ENCODE data around the gene MBOAT1. TPM values are rescaled to one million over a fixed set of nuclear protein-coding genes. Genes with fewer than 3 reads are reported as not detected.

Gene MBOAT1
- polyA plus RNA-seq, 2 of the 4 experiments (the other 2 are of a cell fraction) = 1.9 to 5.5 TPM

DNA sequence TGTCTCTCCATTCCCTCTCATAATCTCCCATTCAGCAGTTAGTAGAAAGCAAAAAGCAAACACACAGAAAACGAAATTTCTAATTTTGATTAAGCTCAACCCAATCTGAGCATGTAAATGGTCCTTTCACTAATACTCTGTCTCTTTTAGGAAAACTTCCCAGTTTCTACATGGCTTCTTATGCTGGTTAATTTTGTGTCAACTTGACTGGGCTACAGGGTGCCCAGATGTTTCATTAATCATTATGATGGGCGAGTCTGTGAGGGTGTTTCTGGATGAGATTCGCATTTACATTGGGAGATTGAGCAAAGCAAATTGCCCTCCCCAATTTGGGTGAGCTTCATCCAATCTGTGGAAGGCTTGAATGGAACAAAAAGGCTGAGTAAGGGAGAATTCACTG lies 142.2 kb downstream of the MBOAT1 start:
- no peak overlapping the region for H3K27ac ChIP-seq
- no peak overlapping the region for H3K4me3 ChIP-seq
- H3K4me2 ChIP-seq = no peak overlapping the region
- no peaks in the 10 kb centered on the region; the same call in 2 of the 3 replicates for H3K9me3 ChIP-seq
- TF ChIP-seq, protein P1, sequence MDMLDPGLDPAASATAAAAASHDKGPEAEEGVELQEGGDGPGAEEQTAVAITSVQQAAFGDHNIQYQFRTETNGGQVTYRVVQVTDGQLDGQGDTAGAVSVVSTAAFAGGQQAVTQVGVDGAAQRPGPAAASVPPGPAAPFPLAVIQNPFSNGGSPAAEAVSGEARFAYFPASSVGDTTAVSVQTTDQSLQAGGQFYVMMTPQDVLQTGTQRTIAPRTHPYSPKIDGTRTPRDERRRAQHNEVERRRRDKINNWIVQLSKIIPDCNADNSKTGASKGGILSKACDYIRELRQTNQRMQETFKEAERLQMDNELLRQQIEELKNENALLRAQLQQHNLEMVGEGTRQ (IDR thresholded peaks at IDR 0.05) = no peak
- TF ChIP-seq NR3C1 (IDR thresholded peaks at IDR 0.05) = no peak
- TF ChIP-seq HOXB5 (CRISPR knock-in tag; IDR thresholded peaks at IDR 0.05) = no peak
- no peak for TF ChIP-seq JUNB (IDR thresholded peaks at IDR 0.05)
- no peak for TF ChIP-seq GATA3 (IDR thresholded peaks at IDR 0.05; ENCODE audit: borderline replicate concordance)
- no peak for TF ChIP-seq CHD4 (IDR thresholded peaks at IDR 0.05; ENCODE audit: borderline replicate concordance)
- TF ChIP-seq ELK1 (IDR thresholded peaks at IDR 0.05; ENCODE audit: low read depth, low read length) = no peak
- TF ChIP-seq JUN (IDR thresholded peaks at IDR 0.05) = no peak
- no peak for TF ChIP-seq CBX2 (IDR thresholded peaks at IDR 0.05; ENCODE audit: borderline replicate concordance, low read depth)
- TF ChIP-seq KDM1A (IDR thresholded peaks at IDR 0.05; ENCODE audit: low read depth) = no peak
- H3K4me1 ChIP-seq = no peaks in the 10 kb centered on the region
- WGBS (ENCODE audit: missing lambda C conversion rate) = 3% methylated on average over 3 of the region's 3 CpGs
- CTCF ChIA-PET = interaction anchor here (1.3 kb wide), 1 partner anchor 9 kb away, joined by 3 read pairs; no protein-coding TSS in a partner anchor
- FAIRE-seq = no peak
- ATAC-seq = no peak
- DNase-seq (ENCODE audit: low read depth in 1 of 2, low spot score in 1 of 2) = no peak
- POLR2A ChIA-PET = no interaction called here

- WGBS (ENCODE audit: missing lambda C conversion rate) = 61% methylated on average over 12 of the region's 12 CpGs
- DNase-seq (ENCODE audit: low read depth in 1 of 2, low spot score in 1 of 2) (no peak), FAIRE-seq (no peak), ATAC-seq (no peak)
- Histone ChIP-seq H3K27ac (no peak overlapping the region), H3K4me1 (no peaks in the 10 kb centered on the region), H3K4me2 (no peak overlapping the region), H3K4me3 (no peak overlapping the region), H3K9me3 (no peaks in the 10 kb centered on the region)
- POLR2A ChIA-PET = no interaction called here
- CTCF ChIA-PET = interaction anchor here (0.6 kb wide), 1 partner anchor 1257 kb away, joined by 4 read pairs; no protein-coding TSS in a partner anchor
- no peak for TF ChIP-seq JUN (IDR thresholded peaks at IDR 0.05)
- TF ChIP-seq PHF8 (IDR thresholded peaks at IDR 0.05; ENCODE audit: borderline replicate concordance, low read depth) = no peak
- no peak for TF ChIP-seq EP300 (IDR thresholded peaks at IDR 0.05)
- TF ChIP-seq CHD2 (IDR thresholded peaks at IDR 0.05; ENCODE audit: low read length, partially characterized antibody) = no peak
- no peak for TF ChIP-seq MYC (IDR thresholded peaks at IDR 0.05; ENCODE audit: borderline replicate concordance, low read length)
- TF ChIP-seq HOXA7 (CRISPR knock-in tag; IDR thresholded peaks at IDR 0.05) = no peak
- TF ChIP-seq JUNB (IDR thresholded peaks at IDR 0.05) = no peak
- no peak for TF ChIP-seq KDM1A (IDR thresholded peaks at IDR 0.05; ENCODE audit: low read depth)
- no peak for TF ChIP-seq BHLHE40 (IDR thresholded peaks at IDR 0.05; ENCODE audit: low read depth, low read length)
- TF ChIP-seq NFE2L2 (conservative IDR thresholded peaks at IDR 0.05; ENCODE audit: low read length) = no peak
- TF ChIP-seq, protein P2, sequence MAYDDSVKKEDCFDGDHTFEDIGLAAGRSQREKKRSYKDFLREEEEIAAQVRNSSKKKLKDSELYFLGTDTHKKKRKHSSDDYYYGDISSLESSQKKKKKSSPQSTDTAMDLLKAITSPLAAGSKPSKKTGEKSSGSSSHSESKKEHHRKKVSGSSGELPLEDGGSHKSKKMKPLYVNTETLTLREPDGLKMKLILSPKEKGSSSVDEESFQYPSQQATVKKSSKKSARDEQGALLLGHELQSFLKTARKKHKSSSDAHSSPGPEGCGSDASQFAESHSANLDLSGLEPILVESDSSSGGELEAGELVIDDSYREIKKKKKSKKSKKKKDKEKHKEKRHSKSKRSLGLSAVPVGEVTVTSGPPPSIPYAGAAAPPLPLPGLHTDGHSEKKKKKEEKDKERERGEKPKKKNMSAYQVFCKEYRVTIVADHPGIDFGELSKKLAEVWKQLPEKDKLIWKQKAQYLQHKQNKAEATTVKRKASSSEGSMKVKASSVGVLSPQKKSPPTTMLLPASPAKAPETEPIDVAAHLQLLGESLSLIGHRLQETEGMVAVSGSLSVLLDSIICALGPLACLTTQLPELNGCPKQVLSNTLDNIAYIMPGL (CRISPR knock-in tag; IDR thresholded peaks at IDR 0.05; ENCODE audit: borderline replicate concordance) = no peak
- TF ChIP-seq RARB (CRISPR knock-in tag; IDR thresholded peaks at IDR 0.05) = no peak
Observed at GRCh38 chr6:20069021-20069522, 143.2 kb downstream of the MBOAT1 start.

- Histone ChIP-seq H3K27ac (no peak overlapping the region), H3K9me3 (no peaks in the 10 kb centered on the region), H3K4me3 (no peak overlapping the region), H3K4me2 (no peak overlapping the region), H3K4me1 (no peaks in the 10 kb centered on the region)
- ATAC-seq (no peak), FAIRE-seq (no peak), DNase-seq (ENCODE audit: low read depth in 1 of 2, low spot score in 1 of 2) (no peak)
- CTCF ChIA-PET = no interaction called here
- POLR2A ChIA-PET = no interaction called here
- 48% methylated on average over 10 of the region's 10 CpGs for WGBS (ENCODE audit: missing lambda C conversion rate)
- no peak for TF ChIP-seq ELK1 (IDR thresholded peaks at IDR 0.05; ENCODE audit: low read depth, low read length)
- no peak for TF ChIP-seq E2F6 (IDR thresholded peaks at IDR 0.05; ENCODE audit: borderline replicate concordance, low read depth)
- no peak for TF ChIP-seq RNF2 (IDR thresholded peaks at IDR 0.05; ENCODE audit: borderline replicate concordance, low read depth)
- no peak for TF ChIP-seq PHF8 (IDR thresholded peaks at IDR 0.05; ENCODE audit: borderline replicate concordance, low read depth)
Observed at GRCh38 chr6:20068421-20068988, 143.8 kb downstream of the MBOAT1 start.

Data from A549 (cell line).